ENCODE data around the gene PTGES3L. TPM values are rescaled to one million over a fixed set of nuclear protein-coding genes. Genes with fewer than 3 reads are reported as not detected.
"Not testable (repeated sequence)": the region's sequence is repeated elsewhere in the genome, so short reads cannot be mapped to it uniquely, and the experiment has no call there.

PTGES3L gene
- total RNA-seq, 2 experiments from 2014 or later: 0.53 to 0.64 TPM

DNA sequence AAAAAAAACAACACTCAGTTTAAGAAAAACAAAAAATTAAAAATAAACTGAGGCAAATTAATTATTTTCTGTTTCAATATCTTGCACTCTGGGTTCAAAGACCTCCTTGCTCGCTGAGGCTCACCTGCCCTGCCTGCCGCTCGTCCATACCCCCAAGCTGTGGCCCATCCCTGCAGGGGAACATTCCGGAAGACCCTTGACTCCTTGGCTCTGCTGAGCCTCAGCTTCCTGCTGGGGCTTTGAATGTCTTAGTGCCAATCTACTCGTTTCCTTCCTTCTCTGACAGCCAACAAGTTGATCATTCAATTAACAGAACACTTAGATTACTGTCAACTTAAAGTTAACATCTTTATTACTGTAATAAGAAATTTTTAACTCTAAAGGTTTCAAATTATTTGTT lies 55.0 kb downstream of the PTGES3L start:
- POLR2A ChIA-PET: no interaction called here
- H3K4me3 Mint-ChIP-seq: no peak overlapping the region
- H3K36me3 Mint-ChIP-seq: no peaks in the 10 kb centered on the region
- H3K4me1 Mint-ChIP-seq (ENCODE audit: low read depth): peaks cover 8% of the 10 kb centered on the region
- intact Hi-C loops (cut with micrococcal nuclease): no loop called here
- DNase-seq: no peak
- H3K9me3 Mint-ChIP-seq: no peaks in the 10 kb centered on the region
- no peak overlapping the region for H3K27ac Mint-ChIP-seq
- CTCF ChIA-PET: no interaction called here
- peaks cover 4% of the 10 kb centered on the region for H3K27me3 Mint-ChIP-seq

DNA sequence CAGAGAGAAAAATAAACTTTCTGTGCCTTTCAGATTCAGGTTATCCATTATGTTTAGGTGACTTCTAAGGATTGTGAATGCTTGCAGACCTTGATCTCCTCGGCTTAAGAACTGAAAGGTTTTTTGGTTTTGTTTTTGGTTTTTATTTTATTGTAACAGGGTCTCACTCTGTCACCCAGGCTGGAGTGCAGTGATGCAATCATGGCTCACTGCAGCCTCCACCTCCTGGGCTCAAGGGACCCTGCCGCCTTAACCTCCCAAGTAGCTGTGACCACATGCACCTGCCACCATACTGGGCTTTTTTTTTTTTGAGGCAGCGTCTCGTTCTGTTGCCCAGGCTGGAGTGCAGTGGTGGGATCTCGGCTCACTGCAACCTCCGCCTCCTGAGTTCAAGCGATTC lies 56.4 kb downstream of the PTGES3L start:
- CTCF ChIA-PET; H3K36me3 Mint-ChIP-seq; H3K4me3 Mint-ChIP-seq; H3K4me1 Mint-ChIP-seq (ENCODE audit: low read depth); H3K9me3 Mint-ChIP-seq; H3K27ac Mint-ChIP-seq; intact Hi-C loops (cut with micrococcal nuclease); DNase-seq; H3K27me3 Mint-ChIP-seq; POLR2A ChIA-PET: not testable (repeated sequence)

DNA sequence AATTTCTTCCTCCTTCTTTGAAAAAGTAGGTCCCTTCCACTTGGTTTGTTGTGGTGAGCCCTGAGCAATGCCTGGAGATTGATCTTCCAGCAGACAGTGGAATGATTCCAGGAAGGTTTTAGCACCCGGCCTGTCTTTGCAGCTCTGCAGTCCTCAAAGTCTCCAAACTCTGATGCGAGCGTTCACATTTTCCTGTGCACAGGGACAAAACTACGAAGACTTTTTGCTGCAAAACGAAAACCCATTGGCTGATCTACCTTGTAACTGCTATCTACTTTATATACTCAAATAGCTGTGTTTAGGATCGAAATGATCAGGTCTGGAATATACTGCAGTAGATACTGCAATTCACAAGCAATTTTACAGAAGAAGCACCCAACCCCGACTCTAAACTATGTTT lies 57.6 kb downstream of the PTGES3L start:
- no peak for DNase-seq

DNA sequence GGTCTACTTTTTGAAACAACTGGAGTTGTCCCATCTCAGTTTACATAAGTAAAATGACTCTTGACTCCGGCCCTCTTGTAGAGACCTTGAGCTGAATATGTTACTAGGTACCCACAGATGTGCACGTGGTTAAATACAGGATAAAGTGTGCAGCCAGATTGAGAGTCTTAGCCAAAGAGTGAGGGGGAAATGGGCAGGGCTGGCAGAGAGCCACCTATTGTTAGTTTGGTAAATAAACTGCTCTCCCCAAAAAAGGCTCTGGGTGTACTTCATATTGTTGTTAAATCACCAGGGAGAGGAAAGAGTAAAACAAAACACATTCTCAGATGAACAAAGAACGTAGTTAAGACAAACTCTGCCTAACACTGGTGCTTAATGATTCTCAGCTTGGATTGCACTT lies 59.0 kb downstream of the PTGES3L start:
- no peaks in the 10 kb centered on the region for H3K9me3 Mint-ChIP-seq
- no peak overlapping the region for H3K27ac Mint-ChIP-seq
- intact Hi-C loops (cut with micrococcal nuclease): no loop called here
- no peaks in the 10 kb centered on the region for H3K36me3 Mint-ChIP-seq
- H3K27me3 Mint-ChIP-seq: peaks cover 4% of the 10 kb centered on the region
- no peak overlapping the region for H3K4me3 Mint-ChIP-seq
- ChIA-PET CTCF (interaction anchor here (2.4 kb wide), 1 partner anchor 8 kb away, joined by 8 read pairs; no protein-coding TSS in a partner anchor), POLR2A (no interaction called here)
- no peak for DNase-seq
- no peaks in the 10 kb centered on the region for H3K4me1 Mint-ChIP-seq (ENCODE audit: low read depth)

More for the DNA sequence above, 57.6 kb downstream of the PTGES3L start:
- Mint-ChIP-seq H3K27ac (no peak overlapping the region), H3K36me3 (no peaks in the 10 kb centered on the region), H3K9me3 (no peaks in the 10 kb centered on the region), H3K27me3 (peaks cover 4% of the 10 kb centered on the region), H3K4me3 (no peak overlapping the region), H3K4me1 (ENCODE audit: low read depth) (no peaks in the 10 kb centered on the region)
- ChIA-PET CTCF (no interaction called here), POLR2A (no interaction called here)
- intact Hi-C loops (cut with micrococcal nuclease): no loop called here

DNA sequence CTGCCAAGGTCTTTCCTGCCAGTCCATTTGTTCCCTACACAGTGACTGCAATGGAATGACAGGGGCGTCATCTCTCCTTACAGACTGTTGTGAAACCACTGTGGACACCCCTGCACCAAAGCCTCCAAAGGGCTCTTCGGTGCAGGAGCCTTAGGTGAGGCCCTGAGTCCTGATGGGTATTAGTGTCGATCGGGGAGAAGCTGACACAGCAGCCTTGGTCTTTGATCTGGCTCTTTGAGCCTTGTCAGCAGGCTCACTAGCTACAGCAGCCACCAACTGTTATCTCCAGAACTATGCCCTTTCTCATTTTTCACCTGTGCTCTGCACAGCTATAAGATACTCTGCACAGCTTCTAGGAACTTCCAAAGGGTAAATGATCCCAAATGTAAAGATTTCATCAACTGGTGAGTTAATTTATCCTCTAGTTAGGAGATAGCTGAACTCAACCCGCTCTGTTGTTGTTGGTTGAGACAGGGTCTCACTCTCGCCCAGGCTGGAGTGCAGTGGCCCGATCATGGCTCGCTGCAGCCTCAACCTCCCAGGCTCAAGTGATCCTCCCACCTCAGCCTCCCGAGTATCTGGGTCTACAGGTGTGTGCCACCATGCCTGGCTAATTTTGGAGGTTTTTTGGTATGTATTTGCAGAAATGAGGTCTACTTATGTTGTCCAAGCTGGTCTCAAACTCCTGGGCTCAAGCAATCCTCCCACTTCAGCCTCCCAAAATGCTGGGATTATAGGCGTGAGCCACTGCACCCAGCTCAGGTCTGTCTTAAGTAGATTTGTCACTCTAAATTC lies 59.6 kb downstream of the PTGES3L start:
- Mint-ChIP-seq H3K27me3 (peaks cover 4% of the 10 kb centered on the region), H3K4me3 (no peak overlapping the region), H3K36me3 (no peaks in the 10 kb centered on the region), H3K9me3 (no peaks in the 10 kb centered on the region), H3K4me1 (ENCODE audit: low read depth) (no peaks in the 10 kb centered on the region), H3K27ac (no peak overlapping the region)
- DNase-seq: no peak
- intact Hi-C loops (cut with micrococcal nuclease): no loop called here
- POLR2A ChIA-PET: interaction anchor here (0.6 kb wide), 1 partner anchor 209 kb away, joined by 3 read pairs; no protein-coding TSS in a partner anchor
- CTCF ChIA-PET: interaction anchor here (1.0 to 2.4 kb wide), 3 partner anchors 9 to 78 kb away, joined by 3 to 8 read pairs (median 3); partner anchors contain the start of gene RPL27

DNA sequence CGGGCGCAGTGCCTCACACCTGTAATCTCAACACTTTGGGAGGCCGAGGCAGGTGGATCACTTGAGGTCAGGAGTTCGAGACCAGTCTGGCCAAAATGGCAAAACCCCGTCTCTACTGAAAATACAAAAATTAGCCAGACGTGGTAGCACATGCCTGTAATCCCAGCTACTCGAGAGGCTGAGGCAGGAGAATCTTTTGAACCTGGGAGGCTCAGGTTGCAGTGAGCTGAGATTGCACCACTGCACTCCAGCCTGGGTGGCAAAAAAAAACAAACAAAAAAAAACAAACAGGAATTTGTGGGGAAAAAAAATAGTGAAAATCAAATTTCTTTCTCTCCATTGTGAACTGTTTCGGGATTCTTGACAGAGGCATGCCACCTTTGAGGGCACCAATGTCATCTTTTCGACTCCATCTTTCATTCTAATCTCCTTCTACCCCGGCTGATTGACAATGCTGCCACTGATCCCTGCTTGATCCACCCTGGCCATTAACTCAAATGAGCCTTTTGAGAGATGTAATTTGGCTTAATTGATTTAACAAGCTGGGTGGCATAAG lies 60.3 kb downstream of the PTGES3L start:
- H3K4me1 Mint-ChIP-seq (ENCODE audit: low read depth); H3K4me3 Mint-ChIP-seq; H3K9me3 Mint-ChIP-seq; DNase-seq; H3K36me3 Mint-ChIP-seq; intact Hi-C loops (cut with micrococcal nuclease); H3K27ac Mint-ChIP-seq; H3K27me3 Mint-ChIP-seq: not testable (repeated sequence)
- ChIA-PET CTCF (interaction anchor here (0.5 to 2.4 kb wide), 4 partner anchors 10 to 161 kb away, joined by 3 to 8 read pairs (median 3); partner anchors contain the start of gene RPL27), POLR2A (interaction anchor here (0.6 kb wide), 1 partner anchor 209 kb away, joined by 3 read pairs; no protein-coding TSS in a partner anchor)

DNA sequence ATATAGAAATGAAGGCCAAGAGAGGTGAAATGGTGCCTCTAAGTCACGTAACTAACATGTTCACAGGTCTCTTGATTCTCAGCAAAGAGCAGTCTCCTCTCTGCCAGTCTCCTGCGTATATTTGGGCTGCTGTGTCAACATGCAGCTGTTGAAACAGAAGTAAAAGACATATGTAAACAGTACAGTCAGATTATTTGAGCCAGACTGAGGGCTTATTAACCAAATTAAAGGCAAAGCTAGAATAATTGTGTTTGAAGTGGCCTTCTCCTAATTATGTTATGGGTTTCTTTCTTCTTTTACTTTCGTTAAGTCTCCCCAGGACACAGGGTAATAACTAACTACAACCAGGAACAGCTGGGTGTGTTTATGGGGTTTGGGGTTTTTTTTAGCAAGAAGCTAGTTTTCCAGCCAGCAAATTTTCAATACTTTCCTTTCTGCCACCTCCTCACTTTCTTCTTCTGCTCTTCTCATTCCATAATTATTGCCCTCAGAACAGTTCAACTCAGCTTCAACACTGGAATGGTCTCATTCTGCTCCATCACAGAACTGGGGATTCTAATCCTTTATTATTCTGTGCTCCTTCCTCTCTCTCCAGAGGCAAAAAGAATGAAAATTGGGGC lies 60.9 kb downstream of the PTGES3L start:
- Mint-ChIP-seq H3K9me3 (no peaks in the 10 kb centered on the region), H3K4me1 (ENCODE audit: low read depth) (no peaks in the 10 kb centered on the region), H3K4me3 (no peak overlapping the region), H3K27ac (no peak overlapping the region), H3K36me3 (no peaks in the 10 kb centered on the region), H3K27me3 (peaks cover 4% of the 10 kb centered on the region)
- intact Hi-C loops (cut with micrococcal nuclease): no loop called here
- ChIA-PET CTCF (interaction anchor here (0.5 to 2.4 kb wide), 3 partner anchors 10 to 160 kb away, joined by 3 to 8 read pairs (median 3); partner anchors contain the start of gene RPL27), POLR2A (no interaction called here)
- DNase-seq: no peak

Other genes with a start within 250 kb of the PTGES3L start
- gene EZH1, start 235.0 kb downstream of the PTGES3L start, total RNA-seq: 10 to 100 TPM; 29.7 to 33.9 TPM
- gene RAMP2, start 218.9 kb downstream of the PTGES3L start, total RNA-seq: not detected
- 10 to 100 TPM; 57.5 to 58.6 TPM for gene VPS25, start 206.6 kb downstream of the PTGES3L start, total RNA-seq
- under 1 TPM; 0.10 to 0.15 TPM for gene WNK4, start 199.5 kb downstream of the PTGES3L start, total RNA-seq
- 10 to 100 TPM; 31.8 to 36.6 TPM for gene COA3, start 181.4 kb downstream of the PTGES3L start, total RNA-seq
- not detected for gene CNTD1, start 181.2 kb downstream of the PTGES3L start, total RNA-seq
- gene BECN1, start 155.8 kb downstream of the PTGES3L start, total RNA-seq: 10 to 100 TPM; 72.7 to 77.4 TPM
- gene PSME3, start 146.7 kb downstream of the PTGES3L start, total RNA-seq: 100 to 1,000 TPM; 111 to 116 TPM
- gene AOC2, start 135.5 kb downstream of the PTGES3L start, total RNA-seq: 1 to 10 TPM; 1.7 to 2.0 TPM
- 1 to 10 TPM; 1.6 to 2.0 TPM for gene AOC3, start 128.9 kb downstream of the PTGES3L start, total RNA-seq
- not detected for gene G6PC1, start 79.3 kb downstream of the PTGES3L start, total RNA-seq
- 10 to 100 TPM; 38.7 to 43.1 TPM for gene AARSD1, start 15.6 kb downstream of the PTGES3L start, total RNA-seq
- 10 to 100 TPM in 1 of 2 experiments, 1 to 10 TPM in 1; 10.0 to 11.5 TPM for gene RUNDC1, start 485 bp upstream of the PTGES3L start, total RNA-seq
- gene RPL27, start 18.3 kb upstream of the PTGES3L start, total RNA-seq: 1,000 to 10,000 TPM; 1,552 to 1,589 TPM
- gene IFI35, start 26.7 kb upstream of the PTGES3L start, total RNA-seq: 10 to 100 TPM; 66.0 to 68.6 TPM
- gene VAT1, start 42.3 kb upstream of the PTGES3L start, total RNA-seq: 10 to 100 TPM; 45.3 to 49.6 TPM
- under 1 TPM in 1 of 2 experiments, not detected in 1; 0.07 TPM for gene RND2, start 45.2 kb upstream of the PTGES3L start, total RNA-seq
- 100 to 1,000 TPM in 1 of 2 experiments, 10 to 100 TPM in 1; 92.8 to 103 TPM for gene BRCA1, start 145.3 kb upstream of the PTGES3L start, total RNA-seq
- 10 to 100 TPM; 62.0 to 65.9 TPM for gene NBR1, start 191.1 kb upstream of the PTGES3L start, total RNA-seq
- gene TMEM106A, start 231.8 kb upstream of the PTGES3L start, total RNA-seq: 10 to 100 TPM; 10.1 to 10.4 TPM
- not detected for gene CCDC200, start 248.5 kb upstream of the PTGES3L start, total RNA-seq